Measurements from ENCODE around the gene TRPM2. TPM values are rescaled to one million over a fixed set of nuclear protein-coding genes. Genes with fewer than 3 reads are reported as not detected.

Gene TRPM2
- total RNA-seq, 4 donors from 2014 or later: 1.0 to 3.3 (median 3.1) TPM

- no peak for ATAC-seq
- no peak for TF ChIP-seq CTCF (IDR thresholded peaks at IDR 0.05)
- no peak for TF ChIP-seq POLR2AphosphoS5 (IDR thresholded peaks at IDR 0.05)
- TF ChIP-seq POLR2A (IDR thresholded peaks at IDR 0.05): no peak
- TF ChIP-seq EP300 (IDR thresholded peaks at IDR 0.05): no peak
Measured at GRCh38 chr21:44456214-44456914, 102.9 kb downstream of the TRPM2 start.

GRCh38 chr21:44456915-44457736 lies 103.7 kb downstream of the TRPM2 start:
- no peak overlapping the region for H3K27ac ChIP-seq
- peaks cover 0 to 29% of the 10 kb centered on the region in 2 donors for H3K36me3 ChIP-seq
- no peaks in the 10 kb centered on the region for H3K27me3 ChIP-seq
- H3K4me1 ChIP-seq: peaks cover 0 to 26% (median 6%) of the 10 kb centered on the region in 3 donors
- H3K9me3 ChIP-seq: peaks cover 0 to 16% (median 0%) of the 10 kb centered on the region in 3 donors
- no peak for ATAC-seq
- WGBS, 2 donors (ENCODE audit: low coverage in 1 of 2): 95% methylated on average over 6 to 7 of the region's 44 CpGs
- H3K4me3 ChIP-seq: no peak overlapping the region
- no peak for TF ChIP-seq EP300 (IDR thresholded peaks at IDR 0.05)
- TF ChIP-seq POLR2A (IDR thresholded peaks at IDR 0.05): no peak
- TF ChIP-seq POLR2AphosphoS5 (IDR thresholded peaks at IDR 0.05): no peak
- no peak for TF ChIP-seq CTCF (IDR thresholded peaks at IDR 0.05)

More at GRCh38 chr21:44456214-44456914, 102.9 kb downstream of the TRPM2 start:
- Histone ChIP-seq H3K27ac (peak overlapping the region in 3 of 4 donors; percentile 13 to 76 (median 68)), H3K4me1 (peaks cover 0 to 26% (median 6%) of the 10 kb centered on the region in 3 donors), H3K36me3 (peaks cover 0 to 29% of the 10 kb centered on the region in 2 donors), H3K4me3 (peak overlapping the region; percentile 76 to 95), H3K27me3 (no peaks in the 10 kb centered on the region), H3K9me3 (peaks cover 0 to 20% (median 0%) of the 10 kb centered on the region in 3 donors)
- 44 to 80% methylated on average over 1 to 3 of the region's 35 CpGs for WGBS, 2 donors (ENCODE audit: low coverage in 1 of 2)

- H3K27ac ChIP-seq: no peak overlapping the region
- peaks cover 0 to 34% (median 6%) of the 10 kb centered on the region in 3 donors for H3K4me1 ChIP-seq
- TF ChIP-seq EP300 (IDR thresholded peaks at IDR 0.05): no peak
- no peak for TF ChIP-seq POLR2A (IDR thresholded peaks at IDR 0.05)
- no peak for TF ChIP-seq POLR2AphosphoS5 (IDR thresholded peaks at IDR 0.05)
- no peak for TF ChIP-seq CTCF (IDR thresholded peaks at IDR 0.05)
- WGBS, 2 donors (ENCODE audit: low coverage in 1 of 2): 86% methylated on average over 5 of the region's 19 CpGs; no CpG with 5 or more reads in 1 of the 2 donors
- peaks cover 0 to 29% of the 10 kb centered on the region in 2 donors for H3K36me3 ChIP-seq
- peaks cover 0 to 8% (median 0%) of the 10 kb centered on the region in 3 donors for H3K9me3 ChIP-seq
- no peak for ATAC-seq
- H3K27me3 ChIP-seq: no peaks in the 10 kb centered on the region
- H3K4me3 ChIP-seq: no peak overlapping the region
Measured at GRCh38 chr21:44458971-44459711, 105.7 kb downstream of the TRPM2 start.

GRCh38 chr21:44459712-44460440 lies 106.5 kb downstream of the TRPM2 start:
- peaks cover 0 to under 1% (median 0%) of the 10 kb centered on the region in 3 donors for H3K9me3 ChIP-seq
- H3K4me1 ChIP-seq: peaks cover 0 to 31% (median 6%) of the 10 kb centered on the region in 3 donors
- H3K27me3 ChIP-seq: no peaks in the 10 kb centered on the region
- ATAC-seq: no peak
- TF ChIP-seq CTCF (IDR thresholded peaks at IDR 0.05): no peak
- TF ChIP-seq EP300 (IDR thresholded peaks at IDR 0.05): no peak
- TF ChIP-seq POLR2A (IDR thresholded peaks at IDR 0.05): no peak
- no peak for TF ChIP-seq POLR2AphosphoS5 (IDR thresholded peaks at IDR 0.05)
- WGBS, 2 donors (ENCODE audit: low coverage in 1 of 2): 59 to 88% methylated on average over 5 to 6 of the region's 14 CpGs
- no peak overlapping the region for H3K27ac ChIP-seq
- peaks cover 0 to 29% of the 10 kb centered on the region in 2 donors for H3K36me3 ChIP-seq
- H3K4me3 ChIP-seq: no peak overlapping the region
